Uterus (tissue), 2 donors: Measurements from ENCODE around the gene DNAH1.

Experiments used
- CTCF ChIP-seq, 4 experiments: fragments of 200-600 bp in 2 of 4; fragments of 450-650 bp in 2 of 4; sonication (generic) in 2 of 4; IDR thresholded peaks; one replicate each; pipeline ENCODE4 v1.5.1; 2016 to 2019; ENCODE audit warnings: antibody characterized with exemption in 4 of 4, mild to moderate bottlenecking in 2 of 4, moderate library complexity in 1 of 4
- POLR2A ChIP-seq, 2 donors: fragments of 450-650 bp; IDR thresholded peaks; one replicate each; pipeline ENCODE4 v1.6.1; 2016; ENCODE audit warnings: antibody characterized with exemption in 2 of 2, mild to moderate bottlenecking in 1 of 2, moderate library complexity in 1 of 2

DNA sequence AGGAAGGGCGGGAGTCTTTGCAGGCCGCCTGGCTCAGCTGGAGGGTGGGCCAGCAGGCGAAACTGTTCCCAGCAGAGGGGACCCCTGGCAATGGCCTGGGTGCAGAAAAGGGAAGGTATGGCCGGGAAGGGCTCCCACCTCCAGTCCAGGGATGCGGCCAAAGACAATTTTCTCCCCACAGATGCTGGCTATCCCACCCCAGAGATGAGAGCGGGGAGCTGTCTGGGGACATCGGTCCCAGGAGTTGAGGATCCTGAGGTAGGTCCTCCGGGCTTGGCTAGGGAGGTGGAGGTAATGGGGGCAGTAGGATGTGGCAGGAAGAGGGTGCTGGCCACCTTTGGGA is 127.1 kb downstream of the DNAH1 start:
- TF ChIP-seq CTCF (IDR thresholded peaks at IDR 0.05), result no peak
- no peak for TF ChIP-seq POLR2A (IDR thresholded peaks at IDR 0.05)
